SK-N-MC (cell line): ENCODE data around the gene SPATA31C1.

Source experiments
- DNase-seq: peaks from one replicate; pipeline ENCODE4 v3.0.0-alpha.2; 2011; ENCODE audit warnings: low read depth, low spot score
- H3K27ac ChIP-seq: fragments of 200-600 bp; sonication (generic); 2 replicates; pipeline ENCODE4 v1.5.1; 2016; ENCODE audit warnings: mixed run types
- H3K36me3 ChIP-seq: fragments of 200-600 bp; sonication (generic); 2 replicates; pipeline ENCODE4 v1.6.1; 2017; ENCODE audit warnings: antibody characterized with exemption, low read length, mixed read lengths; ENCODE audit not compliant: insufficient read depth
- H3K4me3 ChIP-seq: fragments of 200-600 bp; sonication (generic); 2 replicates; pipeline ENCODE4 v1.5.1; 2016
- H3K9ac ChIP-seq: fragments of 200-600 bp; sonication (generic); 2 replicates; pipeline ENCODE4 v1.8.0; 2017; ENCODE audit warnings: mixed run types, mixed read lengths; ENCODE audit not compliant: insufficient read length
- H3K9me3 ChIP-seq: fragments of 200-600 bp; sonication (generic); 2 replicates; pipeline ENCODE4 v1.6.1; 2017; ENCODE audit warnings: low read depth, mild to moderate bottlenecking, antibody characterized with exemption, low read length, moderate library complexity, mixed read lengths
- EZH2 ChIP-seq: fragments of 200-600 bp; sonication (generic); IDR thresholded peaks from one replicate; pipeline ENCODE4 v1.6.1; 2017; ENCODE audit warnings: antibody characterized with exemption
- FOXP2 ChIP-seq: optimal IDR thresholded peaks from 2 replicates; pipeline ENCODE3; 2011; ENCODE audit warnings: mild to moderate bottlenecking, moderate library complexity; ENCODE audit not compliant: insufficient read depth; ENCODE audit errors: extremely low read length, control extremely low read depth
- POLR2AphosphoS5 ChIP-seq: IDR thresholded peaks from 2 replicates; pipeline ENCODE4 v1.6.1; 2012; ENCODE audit warnings: mild to moderate bottlenecking, low read depth, low read length, borderline replicate concordance

SPATA31C1 gene

GRCh38 chr9:87944096-87944495, 26.3 kb downstream of the SPATA31C1 start:
- H3K27ac ChIP-seq = no peak overlapping the region
- no peak for DNase-seq
- H3K36me3 ChIP-seq = no peaks in the 10 kb centered on the region
- no peaks in the 10 kb centered on the region for H3K9me3 ChIP-seq
- TF ChIP-seq EZH2 = no peak
- TF ChIP-seq POLR2AphosphoS5 = no peak
- no peak overlapping the region for H3K4me3 ChIP-seq
- no peak overlapping the region for H3K9ac ChIP-seq

DNA sequence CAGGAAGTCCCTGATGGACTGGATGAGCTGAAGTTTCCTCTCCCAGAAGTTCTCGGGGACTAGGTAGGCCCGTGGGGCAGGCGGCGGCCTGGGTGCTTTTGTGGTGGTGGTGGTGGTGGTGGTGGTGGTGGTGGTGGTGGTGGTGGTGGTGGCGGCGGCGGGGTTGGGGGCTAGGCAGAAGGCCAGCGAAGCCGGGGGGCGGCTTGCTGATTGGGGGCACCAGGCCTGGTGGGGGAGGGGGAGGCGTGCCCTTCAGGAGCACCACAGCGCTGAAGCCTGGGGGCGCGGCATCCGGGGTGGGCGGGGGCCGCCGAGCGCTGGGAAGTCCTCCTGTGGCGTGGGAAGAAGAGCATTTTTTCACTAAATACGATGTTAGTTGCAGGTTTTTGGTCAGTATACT, 26.9 kb downstream of the SPATA31C1 start:
- Histone ChIP-seq H3K9ac (no peak overlapping the region), H3K36me3 (no peaks in the 10 kb centered on the region), H3K4me3 (no peak overlapping the region), H3K9me3 (no peaks in the 10 kb centered on the region), H3K27ac (no peak overlapping the region)
- TF ChIP-seq FOXP2 = no peak
- TF ChIP-seq POLR2AphosphoS5 = no peak
- TF ChIP-seq EZH2 = no peak
- no peak for DNase-seq

GRCh38 chr9:87950296-87950695, 32.5 kb downstream of the SPATA31C1 start:
- no peaks in the 10 kb centered on the region for H3K9me3 ChIP-seq
- H3K36me3 ChIP-seq = no peaks in the 10 kb centered on the region
- no peak overlapping the region for H3K9ac ChIP-seq
- no peak overlapping the region for H3K27ac ChIP-seq
- no peak for DNase-seq
- TF ChIP-seq FOXP2 (no peak), EZH2 (no peak), POLR2AphosphoS5 (no peak)
- no peak overlapping the region for H3K4me3 ChIP-seq

DNA sequence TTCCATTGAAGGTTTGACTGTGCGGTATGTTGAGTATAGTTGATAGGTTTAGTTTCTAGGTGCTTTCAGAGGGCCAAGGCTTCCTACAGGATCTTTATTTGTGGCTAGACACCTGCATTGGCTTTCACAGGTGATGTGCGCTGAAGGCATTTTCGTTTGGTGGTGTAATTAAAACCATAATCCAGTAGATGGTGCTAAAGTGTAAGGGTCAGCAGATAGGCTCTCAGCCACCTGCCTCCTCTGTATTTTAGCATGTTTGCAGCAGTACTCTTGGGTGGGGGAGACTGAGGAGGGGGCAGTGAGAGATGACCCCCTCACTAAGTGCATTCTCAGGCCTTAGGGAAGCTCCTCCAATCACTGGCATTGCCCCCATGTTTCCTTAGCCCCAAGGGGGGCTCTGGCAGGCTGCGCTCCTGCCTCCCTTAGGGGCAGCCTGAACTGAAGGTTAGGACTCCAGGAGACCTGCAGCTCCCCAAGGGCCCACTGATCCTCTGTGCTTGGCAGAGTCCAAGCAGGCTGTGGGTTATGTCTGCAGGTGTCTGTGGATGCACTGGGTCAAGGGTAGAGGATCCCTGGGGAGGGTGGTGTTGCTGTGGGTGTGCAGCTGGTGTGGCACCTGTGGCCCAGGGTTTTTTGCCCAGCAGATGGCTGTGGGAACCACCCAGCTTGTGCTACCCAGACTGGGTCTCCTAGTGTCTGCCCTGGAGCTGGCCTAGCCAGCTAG, 33.2 kb downstream of the SPATA31C1 start:
- no peak for DNase-seq
- no peaks in the 10 kb centered on the region for H3K9me3 ChIP-seq
- H3K27ac ChIP-seq = no peak overlapping the region
- H3K4me3 ChIP-seq = no peak overlapping the region
- no peak for TF ChIP-seq EZH2
- H3K36me3 ChIP-seq = no peaks in the 10 kb centered on the region
- no peak overlapping the region for H3K9ac ChIP-seq

- DNase-seq = no peak
- Histone ChIP-seq H3K9ac (no peak overlapping the region), H3K27ac (no peak overlapping the region), H3K36me3 (no peaks in the 10 kb centered on the region), H3K4me3 (no peak overlapping the region), H3K9me3 (no peaks in the 10 kb centered on the region)
- TF ChIP-seq EZH2 (no peak), POLR2AphosphoS5 (no peak), FOXP2 (no peak)
Observed at GRCh38 chr9:87954230-87954629, 36.5 kb downstream of the SPATA31C1 start.

DNA sequence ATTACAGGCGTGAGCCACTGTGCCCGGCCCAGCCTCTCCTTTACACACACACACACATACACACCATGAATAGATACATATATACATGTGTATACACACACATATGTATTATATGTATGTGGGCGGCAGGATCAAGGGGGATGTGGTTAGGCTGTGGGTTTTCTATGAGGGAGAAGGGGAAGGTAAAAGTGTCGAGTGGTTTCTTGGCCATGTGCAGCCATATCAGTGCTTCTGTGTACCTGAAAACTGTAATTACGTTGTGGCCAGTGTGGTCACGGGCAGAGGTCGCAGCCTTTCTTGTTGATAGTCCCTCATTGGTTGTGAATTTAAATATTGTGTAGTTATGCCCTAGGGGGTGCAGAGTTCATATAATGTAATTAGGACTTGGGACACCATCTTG, 40.1 kb downstream of the SPATA31C1 start:
- Histone ChIP-seq H3K9me3 (no peaks in the 10 kb centered on the region), H3K27ac (no peak overlapping the region), H3K4me3 (no peak overlapping the region), H3K9ac (no peak overlapping the region), H3K36me3 (no peaks in the 10 kb centered on the region)
- no peak for DNase-seq
- no peak for TF ChIP-seq FOXP2

DNA sequence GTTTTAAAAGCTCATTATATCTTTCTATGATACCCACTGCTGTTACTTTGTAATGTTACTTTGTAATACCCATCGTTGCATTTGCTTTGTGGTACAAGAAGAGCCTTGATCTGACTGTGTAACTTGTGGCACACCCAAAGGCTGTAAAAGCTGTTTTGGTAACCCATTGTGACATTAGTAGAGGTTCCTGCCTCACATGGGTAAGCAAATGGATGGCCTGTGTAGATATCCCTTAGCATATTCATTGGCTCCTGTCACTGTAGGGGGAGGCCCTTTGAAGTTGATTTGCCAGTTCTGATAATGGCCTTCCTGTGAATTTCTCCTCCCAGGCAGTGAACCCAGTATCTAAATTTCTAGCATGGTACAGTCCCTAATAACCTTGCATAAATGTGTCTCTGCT, 40.8 kb downstream of the SPATA31C1 start:
- no peak for DNase-seq
- TF ChIP-seq EZH2 (no peak), POLR2AphosphoS5 (no peak), FOXP2 (no peak)
- H3K36me3 ChIP-seq = no peaks in the 10 kb centered on the region
- H3K9ac ChIP-seq = no peak overlapping the region
- no peak overlapping the region for H3K27ac ChIP-seq
- H3K9me3 ChIP-seq = no peaks in the 10 kb centered on the region
- no peak overlapping the region for H3K4me3 ChIP-seq

DNA sequence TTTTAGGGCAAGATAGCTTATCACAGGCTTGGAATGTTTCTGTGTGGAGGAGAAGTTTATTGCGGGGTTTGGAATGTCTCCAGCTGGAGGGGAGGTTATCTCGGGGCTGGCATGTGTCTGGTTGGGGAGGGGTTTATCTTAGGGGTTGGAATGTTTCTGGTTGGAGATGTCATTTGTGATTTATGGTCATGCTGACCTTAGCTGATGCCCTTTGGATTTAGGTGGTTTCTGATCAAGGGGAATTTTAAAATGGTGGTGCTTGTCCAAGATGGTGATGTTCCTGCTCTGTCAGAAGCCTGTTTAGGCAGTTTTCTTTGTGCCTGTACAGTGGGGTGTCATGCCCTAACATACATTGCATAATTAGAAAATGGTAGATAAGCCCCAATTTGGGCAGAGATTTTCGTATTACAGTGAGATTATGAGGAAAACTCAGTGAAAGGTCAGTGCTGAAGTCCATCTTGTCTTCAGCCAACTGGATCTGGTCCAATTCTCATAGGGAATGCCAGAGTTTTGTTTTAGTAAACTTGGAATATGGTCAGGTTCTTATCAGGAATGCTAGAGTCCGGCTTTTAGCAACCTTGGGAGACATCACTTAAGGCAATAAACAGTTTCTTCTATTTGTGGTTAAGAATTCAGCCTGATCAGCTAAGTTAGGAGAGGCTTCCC, 42.3 kb downstream of the SPATA31C1 start:
- Histone ChIP-seq H3K4me3 (no peak overlapping the region), H3K27ac (no peak overlapping the region), H3K36me3 (no peaks in the 10 kb centered on the region), H3K9me3 (no peaks in the 10 kb centered on the region), H3K9ac (no peak overlapping the region)
- TF ChIP-seq POLR2AphosphoS5 (no peak), EZH2 (no peak), FOXP2 (no peak)
- DNase-seq = no peak

DNA sequence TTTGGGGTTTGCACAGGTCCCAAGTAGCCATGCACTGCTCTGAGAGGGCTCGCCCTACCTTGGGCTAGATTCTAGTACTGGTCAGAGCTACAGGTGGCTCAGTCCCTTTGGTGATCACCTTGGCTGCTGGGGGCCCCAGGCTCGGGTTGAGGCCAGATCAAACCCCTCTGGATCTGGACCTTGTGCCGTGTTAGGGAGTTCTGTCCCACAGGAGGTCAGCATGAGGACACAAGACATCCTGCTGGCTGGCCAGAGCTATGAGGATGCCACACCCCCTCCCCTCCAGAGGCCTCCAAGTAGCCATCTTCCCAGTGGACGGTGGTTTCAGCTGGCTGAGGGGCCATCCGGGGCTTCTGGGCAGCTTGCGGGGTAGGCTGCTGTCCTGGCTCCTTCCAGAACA, 46.0 kb downstream of the SPATA31C1 start:
- Histone ChIP-seq H3K9ac (no peak overlapping the region), H3K9me3 (no peaks in the 10 kb centered on the region), H3K4me3 (no peak overlapping the region), H3K27ac (no peak overlapping the region), H3K36me3 (peaks cover 10% of the 10 kb centered on the region; the same call in 1 of the 2 replicates)
- DNase-seq = no peak
- TF ChIP-seq POLR2AphosphoS5 (no peak), EZH2 (no peak), FOXP2 (no peak)
